DMS 273 (cell line): ENCODE measurements around the gene IL17REL.

Source experiments
- DNase-seq: peaks from one replicate; lab custom pipeline; 2025; ENCODE audit not compliant: unreplicated experiment; lab: John Stamatoyannopoulos, UW

The IL17REL gene

GRCh38 chr22:49958931-49959781, 53.4 kb downstream of the IL17REL start:
- DNase-seq, result no peak

GRCh38 chr22:49958366-49958921, 54.1 kb downstream of the IL17REL start:
- no peak for DNase-seq

- DNase-seq, result no peak
Observed at GRCh38 chr22:49957826-49958365, 54.7 kb downstream of the IL17REL start.

GRCh38 chr22:49956914-49957825, 55.4 kb downstream of the IL17REL start:
- no peak for DNase-seq

- no peak for DNase-seq
Observed at GRCh38 chr22:49956418-49956770, 56.2 kb downstream of the IL17REL start.

- no peak for DNase-seq
Observed at GRCh38 chr22:49955581-49956417, 56.8 kb downstream of the IL17REL start.

- no peak for DNase-seq
Observed at GRCh38 chr22:49954991-49955580, 57.5 kb downstream of the IL17REL start.

- DNase-seq, result no peak
Observed at GRCh38 chr22:49954354-49954753, 58.2 kb downstream of the IL17REL start.

- no peak for DNase-seq
Observed at GRCh38 chr22:49953680-49954344, 58.8 kb downstream of the IL17REL start.

- DNase-seq, result no peak
Observed at GRCh38 chr22:49953027-49953679, 59.4 kb downstream of the IL17REL start.

GRCh38 chr22:49951986-49952896, 60.3 kb downstream of the IL17REL start:
- no peak for DNase-seq

GRCh38 chr22:49951678-49951985, 60.9 kb downstream of the IL17REL start:
- DNase-seq, result no peak

GRCh38 chr22:49951000-49951677, 61.4 kb downstream of the IL17REL start:
- no peak for DNase-seq

GRCh38 chr22:49950396-49950994, 62.1 kb downstream of the IL17REL start:
- no peak for DNase-seq

- DNase-seq, result no peak
Observed at GRCh38 chr22:49949914-49950292, 62.7 kb downstream of the IL17REL start.

GRCh38 chr22:49948958-49949913, 63.3 kb downstream of the IL17REL start:
- no peak for DNase-seq
